GM19035 (cell line): ENCODE data around the gene GTF3C5.
"Not testable (repeated sequence)": the region's sequence is repeated elsewhere in the genome, so short reads cannot be mapped to it uniquely, and the experiment has no call there.

Experiments used
- ATAC-seq: cut with Tn5 transposase; IDR thresholded peaks from one replicate; pipeline ENCODE4 v1.9.1; 2021; ENCODE audit not compliant: unreplicated experiment

GTF3C5 gene

DNA sequence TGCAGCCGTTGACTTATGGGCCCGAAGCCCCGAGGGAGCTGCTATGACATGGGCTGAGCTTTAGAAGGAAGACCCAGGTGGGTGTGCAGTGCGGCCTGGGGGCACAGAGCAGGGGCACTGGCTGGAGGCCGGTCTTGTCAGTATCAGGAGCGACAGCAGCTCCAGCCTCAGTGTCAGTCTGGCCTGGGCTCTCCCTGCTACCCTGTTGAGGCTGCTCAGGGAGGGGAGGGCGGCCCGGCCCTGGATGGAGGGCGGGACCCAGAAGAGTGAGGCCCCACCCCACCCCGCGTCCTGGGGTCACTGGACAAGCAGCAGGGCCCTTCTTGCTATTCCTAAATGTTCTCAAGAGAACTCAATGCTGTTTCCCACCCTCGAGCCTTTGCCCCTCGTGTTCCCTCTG is 34.3 kb upstream of the GTF3C5 start:
- ATAC-seq = no peak

GRCh38 chr9:132997591-132997990 is 33.2 kb upstream of the GTF3C5 start:
- no peak for ATAC-seq

GRCh38 chr9:132998221-132998620 is 32.6 kb upstream of the GTF3C5 start:
- not testable (repeated sequence) for ATAC-seq

GRCh38 chr9:132998831-132999635 is 31.8 kb upstream of the GTF3C5 start:
- ATAC-seq = no peak

DNA sequence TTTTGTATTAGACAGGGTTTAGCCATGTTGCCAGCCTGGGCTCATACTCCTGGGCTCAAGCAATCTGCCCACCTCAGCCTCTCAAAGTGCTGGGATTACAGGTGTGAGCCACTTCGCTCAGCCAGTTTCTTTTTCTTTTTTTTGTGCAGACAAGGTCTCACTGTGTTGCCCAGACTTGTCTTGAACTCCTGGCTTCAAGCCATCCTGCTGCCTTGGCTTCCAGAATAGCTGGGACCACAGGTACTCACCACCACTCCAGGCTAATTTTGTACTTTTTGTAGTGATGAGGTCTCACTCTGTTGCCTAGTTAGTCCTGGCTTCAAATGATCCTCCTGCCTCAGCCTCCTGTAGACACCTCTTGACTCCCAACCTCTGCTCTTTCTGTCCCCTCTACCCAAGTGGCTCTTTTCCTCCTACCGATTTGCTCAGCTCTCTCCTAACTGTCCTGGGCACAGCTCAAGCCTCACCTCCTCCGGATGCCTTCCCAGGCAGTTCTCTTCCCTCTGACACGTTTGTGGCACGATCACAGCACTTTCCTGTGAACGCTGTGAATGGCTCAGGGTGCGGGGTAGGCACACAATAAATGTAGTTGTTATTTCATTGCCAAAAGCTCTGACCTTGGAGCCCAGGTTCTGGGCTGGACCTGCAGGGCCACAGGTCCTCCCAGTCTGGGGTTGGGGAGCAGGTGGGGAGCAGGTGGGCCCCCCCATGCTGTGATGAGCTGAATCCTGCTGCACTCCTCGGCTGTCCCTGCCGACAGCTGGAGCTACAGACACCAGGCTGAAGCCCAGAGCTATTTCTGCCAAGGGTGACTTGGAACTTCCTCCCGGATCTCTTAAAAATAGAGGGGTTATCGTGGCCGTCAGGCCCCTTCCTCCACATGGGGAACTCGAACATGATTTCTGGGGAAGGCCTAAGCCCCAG is 28.4 kb upstream of the GTF3C5 start:
- no peak for ATAC-seq

DNA sequence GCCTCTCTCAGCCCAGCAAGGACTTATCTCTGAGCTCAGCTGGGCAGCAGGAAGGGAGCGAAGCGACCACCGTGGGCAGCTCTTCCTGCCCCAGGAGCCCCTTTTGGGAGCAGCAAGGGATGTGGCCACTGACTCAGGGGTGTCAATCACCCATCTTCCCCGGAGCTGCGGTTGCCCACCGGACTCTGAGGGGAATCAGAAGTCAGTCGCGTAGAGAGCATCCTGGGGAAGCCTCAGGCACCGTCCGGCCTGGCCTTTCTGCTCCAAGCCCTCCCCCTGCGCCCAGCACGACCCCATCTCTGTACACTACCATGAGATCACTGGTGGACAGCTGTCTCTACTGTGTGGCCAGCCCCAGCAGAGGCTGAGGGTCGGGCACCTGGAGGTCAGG is 27.7 kb upstream of the GTF3C5 start:
- no peak for ATAC-seq

GRCh38 chr9:133003671-133004090 is 27.1 kb upstream of the GTF3C5 start:
- ATAC-seq = no peak

GRCh38 chr9:133004091-133004998 is 26.5 kb upstream of the GTF3C5 start:
- no peak for ATAC-seq

- no peak for ATAC-seq
Observed at GRCh38 chr9:133004999-133005760, 25.6 kb upstream of the GTF3C5 start.

DNA sequence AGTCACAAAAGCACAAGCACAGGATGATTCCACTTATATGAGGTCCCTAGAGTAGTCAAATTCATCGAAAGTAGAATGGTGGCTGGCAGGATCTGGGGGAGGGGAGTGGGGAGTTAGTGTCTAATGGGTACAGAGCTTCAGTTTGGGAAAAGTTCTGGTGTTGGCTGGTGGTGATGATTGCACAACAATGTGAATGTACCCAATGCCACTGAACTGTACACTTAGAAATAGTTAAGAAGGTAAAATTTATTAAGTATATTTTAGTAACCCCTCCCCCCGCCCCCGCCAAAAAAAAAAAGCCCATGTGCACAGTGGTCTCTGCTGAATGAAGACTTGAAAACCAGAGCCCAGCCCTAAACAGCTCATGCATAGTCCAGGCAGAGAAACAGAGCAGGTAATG is 24.8 kb upstream of the GTF3C5 start:
- ATAC-seq = no peak

- ATAC-seq = no peak
Observed at GRCh38 chr9:133006731-133007352, 24.0 kb upstream of the GTF3C5 start.

GRCh38 chr9:133008406-133008805 is 22.4 kb upstream of the GTF3C5 start:
- no peak for ATAC-seq

GRCh38 chr9:133008824-133009223 is 22.0 kb upstream of the GTF3C5 start:
- ATAC-seq = no peak

DNA sequence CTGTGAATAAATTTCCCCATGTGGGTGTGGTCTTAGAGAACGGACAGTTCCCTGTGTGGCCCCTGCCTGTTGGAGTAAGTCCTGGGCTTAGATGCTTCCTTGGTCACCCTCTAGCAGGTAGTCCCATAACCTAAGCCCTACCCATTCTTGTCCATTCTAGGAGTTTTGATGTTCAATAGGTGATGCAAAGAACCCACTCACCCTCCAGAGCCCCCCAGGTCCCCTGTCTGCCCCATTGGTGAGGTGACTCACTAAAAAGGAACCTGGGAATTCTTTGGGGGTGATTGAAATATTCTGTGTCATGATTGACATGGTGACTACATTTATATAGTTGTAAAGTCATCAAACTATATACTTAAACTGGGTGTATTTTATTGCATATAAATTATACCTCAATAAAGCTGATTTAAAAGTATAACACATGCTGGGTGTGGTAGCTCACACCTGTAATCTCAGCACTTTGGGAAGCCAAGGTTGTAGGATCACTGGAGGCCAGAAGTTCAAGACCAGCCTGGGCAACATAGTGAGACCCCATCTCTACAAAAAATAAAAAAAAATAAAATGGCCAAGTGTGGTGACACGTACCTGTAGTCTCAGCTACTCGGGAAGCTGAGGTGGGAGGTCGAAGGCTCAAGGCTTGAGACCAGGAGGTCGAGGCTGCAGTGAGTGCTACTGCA is 20.8 kb upstream of the GTF3C5 start:
- no peak for ATAC-seq

- no peak for ATAC-seq
Observed at GRCh38 chr9:133014696-133015095, 16.1 kb upstream of the GTF3C5 start.

DNA sequence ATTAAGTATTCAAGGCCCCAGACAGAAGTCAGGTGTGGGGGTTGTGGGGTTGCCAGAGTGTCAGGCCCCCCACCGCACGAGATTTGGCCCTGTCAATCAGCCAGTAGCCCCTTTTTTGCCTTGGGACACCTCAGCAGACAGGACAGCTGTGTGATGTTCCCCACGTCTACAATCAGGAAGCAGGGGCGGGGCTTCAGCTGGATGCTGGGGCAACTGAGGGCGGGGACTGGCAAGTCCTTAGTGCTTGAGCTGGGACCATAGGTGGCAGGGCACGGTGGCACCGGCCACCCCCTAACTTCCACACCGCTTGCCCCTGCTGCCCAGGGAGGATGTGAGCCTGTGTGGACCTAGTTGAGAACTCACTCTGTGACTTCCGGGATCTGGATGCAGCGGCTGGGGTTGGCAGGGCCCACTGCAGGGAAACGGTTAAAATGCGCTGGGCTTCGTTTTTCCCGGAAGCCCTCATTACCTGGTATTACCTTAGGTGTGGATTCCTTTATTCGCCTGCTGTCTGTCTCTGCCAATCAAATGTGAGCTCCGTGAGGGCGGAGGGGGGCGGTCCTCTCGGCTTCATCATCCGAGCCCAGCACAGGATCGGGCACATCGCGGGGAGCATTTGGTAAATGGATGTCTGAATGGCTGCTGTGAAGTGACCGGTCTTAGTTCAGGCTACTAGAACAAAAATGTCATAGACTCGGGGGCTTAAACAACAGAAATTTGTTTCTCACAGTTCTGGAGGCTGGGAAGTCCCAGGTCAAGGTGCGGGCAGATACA is 7.5 kb upstream of the GTF3C5 start:
- ATAC-seq = no peak

- ATAC-seq = no peak
Observed at GRCh38 chr9:133026426-133026825, 4.4 kb upstream of the GTF3C5 start.

- no peak for ATAC-seq
Observed at GRCh38 chr9:133027134-133027533, 3.7 kb upstream of the GTF3C5 start.
